Stimulated activated naive B cell treated with anti-CD40 and anti-IgM and Interleukin-4, amounts not matched to agents 10 μg/mL and 1 μg/mL and 100 μg/mL, for 72 hours (primary cell): ENCODE measurements around the gene ZNF618.

Source experiments
- ATAC-seq, 2 donors: fragments of 150-1000 bp; cut with Tn5 transposase; replicated peaks; 2 replicates each; pipeline ENCODE4 v1.10.0; 2021; ENCODE audit warnings: moderate library complexity in 1 of 2
- DNase-seq: peaks from one replicate; pipeline ENCODE4 v3.0.0; 2021
- H3K27ac Mint-ChIP-seq: one replicate; pipeline ENCODE4 v1.8.0; 2022; ENCODE audit warnings: mild to moderate bottlenecking, mixed read lengths
- H3K27me3 Mint-ChIP-seq, 2 donors: one replicate each; pipeline ENCODE4 v1.8.0; 2022; ENCODE audit warnings: mixed read lengths in 2 of 2
- H3K36me3 Mint-ChIP-seq, 2 donors: one replicate each; pipeline ENCODE4 v1.8.0; 2022; ENCODE audit warnings: mixed read lengths in 2 of 2, mild to moderate bottlenecking in 1 of 2
- H3K4me1 Mint-ChIP-seq, 2 donors: one replicate each; pipeline ENCODE4 v1.8.0; 2022; ENCODE audit warnings: mixed read lengths in 2 of 2, mild to moderate bottlenecking in 1 of 2
- H3K4me3 Mint-ChIP-seq, 2 donors: one replicate each; pipeline ENCODE4 v1.8.0; 2022; ENCODE audit warnings: mild to moderate bottlenecking in 2 of 2, mixed read lengths in 2 of 2, moderate library complexity in 1 of 2
- H3K9me3 Mint-ChIP-seq, 2 donors: one replicate each; pipeline ENCODE4 v1.8.0; 2022; ENCODE audit warnings: mixed read lengths in 2 of 2, mild to moderate bottlenecking in 1 of 2

ZNF618 gene

DNA sequence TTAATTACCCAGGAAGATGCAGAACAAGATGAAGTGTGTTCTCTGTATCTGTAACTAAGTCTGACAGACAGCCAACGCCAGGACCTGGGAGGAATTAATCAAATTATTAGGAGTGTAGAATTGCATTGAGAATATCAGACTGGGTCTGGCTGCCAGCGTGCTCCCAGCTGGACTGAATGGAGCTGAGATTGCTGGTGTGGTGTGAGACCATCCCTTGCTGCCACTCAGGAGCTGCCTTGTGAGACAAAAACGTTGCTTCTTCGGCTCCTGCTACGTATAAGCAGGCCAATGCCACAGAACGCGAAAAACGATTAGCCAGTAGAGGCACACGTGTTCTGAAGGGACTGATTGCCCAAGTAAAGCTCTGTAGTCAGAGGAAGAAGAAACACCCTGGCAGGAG lies 135.2 kb downstream of the ZNF618 start:
- H3K4me3 Mint-ChIP-seq = no peak overlapping the region
- no peaks in the 10 kb centered on the region for H3K4me1 Mint-ChIP-seq
- peaks cover 4 to 14% of the 10 kb centered on the region in 2 donors for H3K9me3 Mint-ChIP-seq
- ATAC-seq (no peak), DNase-seq (no peak)
- no peaks in the 10 kb centered on the region for H3K27me3 Mint-ChIP-seq
- no peak overlapping the region for H3K27ac Mint-ChIP-seq
- peaks cover 11 to 14% of the 10 kb centered on the region in 2 donors for H3K36me3 Mint-ChIP-seq

DNA sequence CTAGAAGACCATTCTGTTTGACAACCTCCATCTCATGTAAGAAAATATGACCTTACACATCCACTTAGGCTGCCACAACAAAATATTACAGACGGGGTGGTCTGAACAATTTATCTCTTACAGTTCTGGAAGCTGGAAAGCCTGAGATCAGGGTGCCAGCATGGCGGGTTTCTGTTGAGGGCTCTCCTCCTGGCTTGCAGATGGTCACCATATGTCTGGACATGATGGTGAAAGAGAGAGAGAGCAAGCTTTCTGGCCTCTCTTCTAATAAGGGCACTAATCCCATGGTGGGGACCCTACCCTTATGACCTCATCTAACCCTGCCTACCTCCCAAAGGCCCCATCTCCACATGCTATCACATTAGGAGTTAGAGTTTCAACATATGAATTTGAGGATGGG lies 136.0 kb downstream of the ZNF618 start:
- Mint-ChIP-seq H3K27ac (no peak overlapping the region), H3K36me3 (peaks cover 8 to 14% of the 10 kb centered on the region in 2 donors), H3K4me1 (no peaks in the 10 kb centered on the region), H3K27me3 (no peaks in the 10 kb centered on the region), H3K9me3 (peaks cover 4 to 14% of the 10 kb centered on the region in 2 donors), H3K4me3 (no peak overlapping the region)
- no peak for ATAC-seq
- DNase-seq = no peak

DNA sequence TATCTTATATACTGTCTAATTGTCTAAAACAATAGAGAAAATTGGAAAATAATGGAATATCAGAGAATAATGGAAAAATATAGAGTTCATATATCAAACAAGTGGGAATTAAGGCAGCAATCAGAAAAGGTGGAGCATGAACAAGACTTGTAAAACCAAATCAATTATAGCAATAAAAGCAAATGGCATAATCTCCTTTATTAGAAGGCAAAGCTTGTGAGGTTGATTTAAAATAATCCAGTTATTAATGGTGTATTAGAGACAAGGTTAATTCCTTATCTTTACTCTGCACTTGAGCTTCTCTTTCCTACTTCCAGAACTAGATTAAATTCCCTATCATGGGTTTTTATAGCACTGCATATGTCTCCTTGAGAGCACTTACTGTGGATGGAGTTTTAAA lies 137.9 kb downstream of the ZNF618 start:
- H3K9me3 Mint-ChIP-seq = peaks cover 4 to 14% of the 10 kb centered on the region in 2 donors
- no peak for ATAC-seq
- no peak overlapping the region for H3K4me3 Mint-ChIP-seq
- H3K27me3 Mint-ChIP-seq = no peaks in the 10 kb centered on the region
- peaks cover 8 to 14% of the 10 kb centered on the region in 2 donors for H3K36me3 Mint-ChIP-seq
- DNase-seq = no peak
- H3K27ac Mint-ChIP-seq = no peak overlapping the region
- H3K4me1 Mint-ChIP-seq = no peaks in the 10 kb centered on the region

DNA sequence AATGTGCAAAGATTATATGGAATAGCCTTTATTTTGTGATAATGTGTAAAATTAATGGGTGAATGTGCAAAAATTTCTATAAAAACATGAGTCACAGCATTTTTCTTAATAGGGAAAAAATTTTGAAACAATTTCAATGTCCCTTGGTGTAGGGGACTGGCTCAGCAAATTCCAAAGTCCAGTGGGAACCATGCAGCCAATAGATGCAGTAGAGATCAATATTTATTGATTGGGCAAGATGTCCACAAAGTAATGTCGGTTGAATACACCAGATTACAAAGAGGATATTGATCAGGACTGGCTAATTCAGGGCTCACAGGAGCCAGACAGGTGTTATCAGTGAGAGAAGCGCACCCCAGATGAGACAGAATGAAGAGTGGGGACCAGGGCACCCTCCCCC lies 139.5 kb downstream of the ZNF618 start:
- Mint-ChIP-seq H3K4me3 (no peak overlapping the region), H3K27ac (no peak overlapping the region), H3K36me3 (peaks cover 8 to 20% of the 10 kb centered on the region in 2 donors), H3K9me3 (peaks cover 4 to 14% of the 10 kb centered on the region in 2 donors), H3K27me3 (no peaks in the 10 kb centered on the region), H3K4me1 (no peaks in the 10 kb centered on the region)
- no peak for ATAC-seq
- no peak for DNase-seq

- H3K4me3 Mint-ChIP-seq = no peak overlapping the region
- ATAC-seq (no peak), DNase-seq (no peak)
- peaks cover 7 to 21% of the 10 kb centered on the region in 2 donors for H3K36me3 Mint-ChIP-seq
- H3K4me1 Mint-ChIP-seq = no peaks in the 10 kb centered on the region
- H3K27ac Mint-ChIP-seq = no peak overlapping the region
- H3K9me3 Mint-ChIP-seq = peaks cover 4 to 14% of the 10 kb centered on the region in 2 donors
- H3K27me3 Mint-ChIP-seq = no peaks in the 10 kb centered on the region
These were observed 140.0 kb downstream of the ZNF618 start for GRCh38 chr9:114016101-114016500.

GRCh38 chr9:114016629-114017423 lies 140.7 kb downstream of the ZNF618 start:
- DNase-seq (no peak), ATAC-seq (no peak)
- Mint-ChIP-seq H3K27me3 (no peaks in the 10 kb centered on the region), H3K27ac (no peak overlapping the region), H3K4me3 (no peak overlapping the region), H3K9me3 (peaks cover 4 to 9% of the 10 kb centered on the region in 2 donors), H3K4me1 (no peaks in the 10 kb centered on the region), H3K36me3 (peaks cover 3 to 15% of the 10 kb centered on the region in 2 donors)

- H3K4me1 Mint-ChIP-seq = no peaks in the 10 kb centered on the region
- no peaks in the 10 kb centered on the region for H3K27me3 Mint-ChIP-seq
- DNase-seq (no peak), ATAC-seq (no peak)
- peaks cover 4% of the 10 kb centered on the region in 2 donors for H3K9me3 Mint-ChIP-seq
- H3K36me3 Mint-ChIP-seq = peaks cover 7 to 16% of the 10 kb centered on the region in 2 donors
- no peak overlapping the region for H3K4me3 Mint-ChIP-seq
- no peak overlapping the region for H3K27ac Mint-ChIP-seq
These were observed 141.9 kb downstream of the ZNF618 start for GRCh38 chr9:114017741-114018715.

DNA sequence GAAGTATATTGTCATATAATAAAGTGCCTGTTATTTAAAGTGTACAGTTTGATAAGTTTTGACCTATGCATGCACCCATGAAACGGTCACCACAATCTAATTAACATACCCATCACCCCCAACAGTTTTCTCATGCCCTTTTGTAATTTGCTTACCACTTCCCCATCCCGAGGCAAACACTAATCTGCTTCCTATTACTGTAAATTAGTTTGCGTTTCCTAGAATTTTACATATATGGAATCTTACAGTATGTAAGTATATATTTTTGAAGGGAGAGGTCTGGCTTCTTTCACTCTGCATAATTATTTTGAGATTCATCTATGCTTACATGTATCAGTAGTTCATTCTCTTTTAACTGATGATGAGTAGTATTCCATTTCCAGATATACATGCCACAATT lies 145.5 kb downstream of the ZNF618 start:
- H3K36me3 Mint-ChIP-seq = peaks cover 26 to 27% of the 10 kb centered on the region in 2 donors
- no peak overlapping the region for H3K27ac Mint-ChIP-seq
- no peaks in the 10 kb centered on the region for H3K27me3 Mint-ChIP-seq
- H3K4me3 Mint-ChIP-seq = no peak overlapping the region
- peaks cover 6 to 13% of the 10 kb centered on the region in 2 donors for H3K9me3 Mint-ChIP-seq
- no peak for DNase-seq
- no peak for ATAC-seq
- H3K4me1 Mint-ChIP-seq = no peaks in the 10 kb centered on the region

DNA sequence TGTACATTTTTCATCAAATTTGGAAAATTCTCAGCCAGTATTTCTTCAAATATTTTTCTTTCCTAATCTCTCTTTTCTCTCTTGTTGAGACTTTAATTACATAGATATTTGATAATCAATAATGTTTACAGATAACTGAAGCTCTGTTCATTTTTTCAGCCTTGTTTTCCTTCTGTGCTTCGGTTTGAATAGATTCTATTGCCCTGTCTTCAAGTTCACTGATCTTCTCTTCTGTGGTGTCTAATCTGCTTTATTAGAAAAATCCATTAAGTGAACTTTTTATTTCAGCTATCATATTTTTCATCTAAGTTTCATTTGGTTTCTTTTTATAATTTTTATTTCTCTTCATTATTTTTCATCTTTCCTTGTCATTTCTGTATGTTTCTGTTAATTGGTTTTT lies 147.9 kb downstream of the ZNF618 start:
- no peaks in the 10 kb centered on the region for H3K27me3 Mint-ChIP-seq
- ATAC-seq = no peak
- peaks cover 26 to 27% of the 10 kb centered on the region in 2 donors for H3K36me3 Mint-ChIP-seq
- peaks cover 6 to 13% of the 10 kb centered on the region in 2 donors for H3K9me3 Mint-ChIP-seq
- no peak overlapping the region for H3K27ac Mint-ChIP-seq
- no peak for DNase-seq
- H3K4me1 Mint-ChIP-seq = peaks cover 2 to 7% of the 10 kb centered on the region in 2 donors
- no peak overlapping the region for H3K4me3 Mint-ChIP-seq

- ATAC-seq = no peak
- Mint-ChIP-seq H3K27me3 (no peaks in the 10 kb centered on the region), H3K27ac (no peak overlapping the region), H3K36me3 (peaks cover 27 to 28% of the 10 kb centered on the region in 2 donors), H3K4me3 (no peak overlapping the region), H3K9me3 (peaks cover 6 to 13% of the 10 kb centered on the region in 2 donors), H3K4me1 (peaks cover 2 to 7% of the 10 kb centered on the region in 2 donors)
- no peak for DNase-seq
These were observed 149.2 kb downstream of the ZNF618 start for GRCh38 chr9:114025196-114025753.

DNA sequence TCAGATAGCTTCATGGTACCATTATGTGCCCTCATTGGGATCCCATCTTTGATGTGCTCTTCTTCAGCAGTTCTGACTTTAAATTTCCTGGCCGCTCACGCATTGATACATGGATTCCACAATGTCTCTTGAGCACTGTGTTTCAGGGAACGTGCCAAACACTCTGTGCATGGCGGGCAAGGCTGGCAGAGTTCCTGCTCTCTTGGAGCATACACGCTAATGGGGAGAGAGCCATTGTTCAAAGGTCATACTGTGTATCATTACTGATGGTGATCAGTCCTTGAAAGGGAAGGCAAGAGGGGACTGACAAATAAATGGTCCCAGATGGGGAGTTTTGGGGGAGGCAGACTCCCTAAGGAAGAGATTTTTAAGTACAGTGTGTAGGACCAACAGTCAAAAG lies 149.7 kb downstream of the ZNF618 start:
- peaks cover 23 to 27% of the 10 kb centered on the region in 2 donors for H3K36me3 Mint-ChIP-seq
- no peak overlapping the region for H3K27ac Mint-ChIP-seq
- H3K4me3 Mint-ChIP-seq = no peak overlapping the region
- ATAC-seq (no peak), DNase-seq (no peak)
- peaks cover 2 to 7% of the 10 kb centered on the region in 2 donors for H3K4me1 Mint-ChIP-seq
- H3K9me3 Mint-ChIP-seq = peaks cover 6 to 13% of the 10 kb centered on the region in 2 donors
- no peaks in the 10 kb centered on the region for H3K27me3 Mint-ChIP-seq

DNA sequence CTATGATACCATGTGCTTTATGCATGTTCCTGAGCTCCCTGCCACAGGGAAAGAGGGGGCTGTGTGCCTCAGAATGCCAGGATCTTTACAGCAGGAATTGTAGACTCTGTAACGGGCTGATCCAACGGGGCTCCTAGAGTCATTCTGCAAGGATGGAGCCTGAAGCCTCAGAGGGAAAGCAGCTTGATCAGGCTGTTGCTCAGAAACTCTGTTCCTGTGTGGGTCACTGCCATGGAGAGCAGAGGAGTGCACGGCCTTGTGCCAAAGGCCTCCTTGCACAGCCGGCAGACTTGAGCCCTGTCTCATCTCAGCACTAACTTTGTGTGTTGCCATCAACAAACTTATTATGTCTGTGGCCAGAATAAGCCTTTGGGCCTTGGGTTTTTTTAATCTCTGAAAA lies 150.2 kb downstream of the ZNF618 start:
- peaks cover 6 to 13% of the 10 kb centered on the region in 2 donors for H3K9me3 Mint-ChIP-seq
- H3K4me1 Mint-ChIP-seq = peaks cover 2 to 7% of the 10 kb centered on the region in 2 donors
- H3K36me3 Mint-ChIP-seq = peaks cover 23 to 27% of the 10 kb centered on the region in 2 donors
- no peaks in the 10 kb centered on the region for H3K27me3 Mint-ChIP-seq
- DNase-seq (no peak), ATAC-seq (no peak)
- H3K27ac Mint-ChIP-seq = no peak overlapping the region
- H3K4me3 Mint-ChIP-seq = no peak overlapping the region

- H3K9me3 Mint-ChIP-seq = peaks cover 6 to 13% of the 10 kb centered on the region in 2 donors
- no peak overlapping the region for H3K4me3 Mint-ChIP-seq
- H3K27ac Mint-ChIP-seq = no peak overlapping the region
- ATAC-seq = peak in 1 of 2 donors; percentile 65
- no peaks in the 10 kb centered on the region for H3K27me3 Mint-ChIP-seq
- H3K4me1 Mint-ChIP-seq = peaks cover 2 to 7% of the 10 kb centered on the region in 2 donors
- DNase-seq = no peak
- peaks cover 23 to 27% of the 10 kb centered on the region in 2 donors for H3K36me3 Mint-ChIP-seq
These were observed 151.2 kb downstream of the ZNF618 start for GRCh38 chr9:114027159-114027862.
